ENCODE measurements around the gene DENND4A. TPM values are rescaled to one million over a fixed set of nuclear protein-coding genes. Genes with fewer than 3 reads are reported as not detected.

DENND4A gene
- polyA plus RNA-seq, 1 experiment: 19.1 TPM

DNA sequence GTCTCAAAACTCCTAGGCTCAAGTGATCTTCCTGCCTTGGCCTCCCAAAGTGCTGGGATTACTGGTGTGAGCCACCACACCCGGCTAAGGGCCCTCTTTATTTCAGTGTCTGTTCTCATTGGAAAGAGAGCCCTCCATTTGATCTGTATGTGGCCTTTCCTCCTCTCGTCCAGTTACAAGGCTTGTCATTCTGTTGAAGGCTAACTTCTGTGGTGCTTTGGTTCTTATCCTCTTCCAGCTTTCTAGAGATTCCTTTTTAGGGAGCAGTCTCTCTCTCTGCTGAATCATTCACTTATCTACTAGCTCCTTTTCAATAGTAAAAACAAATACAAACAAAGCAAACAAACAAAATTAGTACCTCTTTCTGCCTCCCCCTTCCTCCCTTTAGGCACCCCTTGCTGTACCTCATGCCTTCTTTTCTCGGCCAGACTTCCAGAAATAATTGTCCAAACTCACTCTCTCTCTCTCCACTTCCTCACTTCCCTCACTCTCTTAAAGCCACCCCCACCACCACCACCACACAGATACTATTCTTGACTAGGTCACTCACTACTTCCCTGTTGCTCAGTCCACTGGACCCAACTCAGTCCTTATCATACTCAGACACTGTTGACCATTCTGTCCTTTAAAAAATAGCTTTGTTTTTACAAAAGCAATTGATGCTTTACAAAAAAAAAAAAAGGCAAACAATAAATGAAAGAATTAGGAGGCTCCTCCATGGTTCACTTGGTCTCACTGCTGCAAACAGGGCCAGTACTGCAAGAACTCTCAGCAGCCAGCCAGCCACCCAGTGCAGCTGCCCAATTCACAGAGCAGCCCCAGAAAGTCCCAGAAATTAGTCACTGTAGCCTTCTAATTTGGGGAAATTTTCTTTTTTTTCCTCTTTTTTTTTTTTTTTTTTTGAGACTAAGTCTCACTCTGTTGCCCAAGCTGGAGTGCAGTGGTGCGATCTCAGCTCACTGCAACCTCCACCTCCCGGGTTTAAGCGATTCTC lies 45.5 kb upstream of the DENND4A start:
- H3K4me3 ChIP-seq (ENCODE audit: low read depth, low read length): no peak overlapping the region
- ChIA-PET POLR2A (no interaction called here), CTCF (interaction anchor here (0.6 to 3.7 kb wide), 5 partner anchors 9 to 227 kb away, joined by 3 to 22 read pairs (median 5); partner anchors contain the start of gene INTS14)
- H3K27ac ChIP-seq (ENCODE audit: low read depth, low read length): no peak overlapping the region
- TF ChIP-seq, protein P1, sequence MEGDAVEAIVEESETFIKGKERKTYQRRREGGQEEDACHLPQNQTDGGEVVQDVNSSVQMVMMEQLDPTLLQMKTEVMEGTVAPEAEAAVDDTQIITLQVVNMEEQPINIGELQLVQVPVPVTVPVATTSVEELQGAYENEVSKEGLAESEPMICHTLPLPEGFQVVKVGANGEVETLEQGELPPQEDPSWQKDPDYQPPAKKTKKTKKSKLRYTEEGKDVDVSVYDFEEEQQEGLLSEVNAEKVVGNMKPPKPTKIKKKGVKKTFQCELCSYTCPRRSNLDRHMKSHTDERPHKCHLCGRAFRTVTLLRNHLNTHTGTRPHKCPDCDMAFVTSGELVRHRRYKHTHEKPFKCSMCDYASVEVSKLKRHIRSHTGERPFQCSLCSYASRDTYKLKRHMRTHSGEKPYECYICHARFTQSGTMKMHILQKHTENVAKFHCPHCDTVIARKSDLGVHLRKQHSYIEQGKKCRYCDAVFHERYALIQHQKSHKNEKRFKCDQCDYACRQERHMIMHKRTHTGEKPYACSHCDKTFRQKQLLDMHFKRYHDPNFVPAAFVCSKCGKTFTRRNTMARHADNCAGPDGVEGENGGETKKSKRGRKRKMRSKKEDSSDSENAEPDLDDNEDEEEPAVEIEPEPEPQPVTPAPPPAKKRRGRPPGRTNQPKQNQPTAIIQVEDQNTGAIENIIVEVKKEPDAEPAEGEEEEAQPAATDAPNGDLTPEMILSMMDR (IDR thresholded peaks at IDR 0.05; ENCODE audit: low read depth, low read length): no peak
- H3K9me3 ChIP-seq (ENCODE audit: control insufficient read depth, insufficient read depth, low read length): no peaks in the 10 kb centered on the region
- H3K27me3 ChIP-seq (ENCODE audit: control insufficient read depth, insufficient read depth, low read length): no peaks in the 10 kb centered on the region
- DNase-seq (ENCODE audit: low read depth, low spot score): no peak

DNA sequence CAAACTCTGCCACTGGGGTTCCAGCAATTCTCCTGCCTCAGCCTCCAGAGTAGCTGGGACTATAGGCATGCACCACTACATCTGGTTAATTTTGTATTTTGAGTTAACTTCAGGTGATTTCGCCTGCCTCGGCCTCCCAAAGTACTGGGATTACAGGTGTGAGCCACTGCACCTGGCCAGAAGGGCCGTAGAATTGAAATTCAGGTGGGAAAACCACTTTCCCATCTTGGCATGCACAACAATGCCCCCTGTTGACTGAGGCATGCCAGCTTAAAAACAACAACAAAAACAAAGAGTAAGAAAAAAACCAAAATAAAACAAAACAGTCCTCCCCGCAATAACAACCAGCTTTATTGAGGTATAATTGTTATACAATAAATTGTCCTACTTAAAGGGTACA lies 44.6 kb upstream of the DENND4A start:
- H3K27me3 ChIP-seq (ENCODE audit: control insufficient read depth, insufficient read depth, low read length): no peaks in the 10 kb centered on the region
- no peak for DNase-seq (ENCODE audit: low read depth, low spot score)
- no peaks in the 10 kb centered on the region for H3K9me3 ChIP-seq (ENCODE audit: control insufficient read depth, insufficient read depth, low read length)
- TF ChIP-seq, protein P1 (IDR thresholded peaks at IDR 0.05; ENCODE audit: low read depth, low read length): no peak
- no peak overlapping the region for H3K27ac ChIP-seq (ENCODE audit: low read depth, low read length)
- POLR2A ChIA-PET: no interaction called here
- no peak overlapping the region for H3K4me3 ChIP-seq (ENCODE audit: low read depth, low read length)
- CTCF ChIA-PET: interaction anchor here (0.6 to 3.7 kb wide), 5 partner anchors 12 to 226 kb away, joined by 3 to 22 read pairs (median 4); partner anchors contain the start of gene INTS14

DNA sequence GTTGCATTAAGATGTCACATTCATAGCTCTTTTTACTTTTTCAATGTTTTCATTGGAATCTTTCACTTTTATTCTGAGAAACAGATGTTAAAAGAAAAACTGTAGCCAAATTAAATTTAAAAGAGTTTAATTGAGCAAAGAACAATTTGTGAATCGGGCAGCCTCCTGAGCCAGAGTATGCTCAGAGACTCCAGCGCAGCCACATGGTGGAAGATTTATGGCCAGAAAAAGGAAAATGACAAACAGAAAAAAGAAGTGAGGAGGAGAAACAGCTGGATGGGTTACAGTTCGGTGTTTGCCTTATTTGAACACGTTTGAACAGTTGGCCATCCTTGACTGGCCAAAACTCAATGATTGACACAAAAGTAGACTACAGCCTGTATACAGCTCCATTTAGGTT lies 43.4 kb upstream of the DENND4A start:
- TF ChIP-seq, protein P1 (IDR thresholded peaks at IDR 0.05; ENCODE audit: low read depth, low read length): no peak
- no peak overlapping the region for H3K27ac ChIP-seq (ENCODE audit: low read depth, low read length)
- no peak overlapping the region for H3K4me3 ChIP-seq (ENCODE audit: low read depth, low read length)
- H3K27me3 ChIP-seq (ENCODE audit: control insufficient read depth, insufficient read depth, low read length): no peaks in the 10 kb centered on the region
- no peaks in the 10 kb centered on the region for H3K9me3 ChIP-seq (ENCODE audit: control insufficient read depth, insufficient read depth, low read length)
- ChIA-PET POLR2A (interaction anchor here (1.5 kb wide), 1 partner anchor 34 kb away, joined by 4 read pairs; the partner anchor contains the start of gene RAB11A), CTCF (interaction anchor here (1.2 to 3.7 kb wide), 3 partner anchors 9 to 34 kb away, joined by 3 to 22 read pairs (median 3); partner anchors contain the start of gene RAB11A)
- DNase-seq (ENCODE audit: low read depth, low spot score): no peak

DNA sequence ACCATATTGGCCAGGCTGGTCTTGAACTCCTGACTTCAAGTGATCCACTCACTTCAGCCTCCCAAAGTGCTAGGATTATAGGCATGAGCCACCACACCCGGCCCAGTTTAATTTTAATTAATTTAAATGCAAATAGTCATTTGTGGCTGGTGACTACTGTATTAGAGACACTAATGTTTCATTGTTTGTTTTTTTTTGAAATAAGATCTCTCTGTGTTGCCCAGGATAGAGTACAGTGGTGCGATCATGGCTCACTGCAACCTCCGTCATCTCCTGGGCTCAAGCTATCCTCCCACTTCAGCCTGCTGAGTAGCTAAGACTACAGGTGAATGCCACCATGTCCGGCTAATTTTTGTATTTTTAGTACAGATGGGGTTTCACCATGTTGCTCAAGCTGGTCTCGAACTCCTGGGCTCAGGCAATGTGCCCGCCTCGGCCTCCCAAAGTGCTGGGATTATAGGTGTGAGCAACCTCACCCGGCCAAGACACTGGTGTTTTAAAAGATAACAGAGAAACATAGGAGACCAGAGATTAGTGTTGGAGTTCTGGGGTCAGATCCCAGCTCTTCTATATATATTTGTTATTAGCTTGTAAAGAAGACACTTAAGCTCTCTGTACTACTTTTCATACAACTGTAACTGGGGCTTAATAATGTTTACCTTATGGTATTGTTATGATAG lies 42.6 kb upstream of the DENND4A start:
- H3K27ac ChIP-seq (ENCODE audit: low read depth, low read length): no peak overlapping the region
- ChIA-PET POLR2A (interaction anchor here (1.5 kb wide), 1 partner anchor 35 kb away, joined by 4 read pairs; the partner anchor contains the start of gene RAB11A), CTCF (interaction anchor here (1.2 to 3.7 kb wide), 3 partner anchors 9 to 34 kb away, joined by 3 to 22 read pairs (median 3); partner anchors contain the start of gene RAB11A)
- DNase-seq (ENCODE audit: low read depth, low spot score): no peak
- no peaks in the 10 kb centered on the region for H3K27me3 ChIP-seq (ENCODE audit: control insufficient read depth, insufficient read depth, low read length)
- no peaks in the 10 kb centered on the region for H3K9me3 ChIP-seq (ENCODE audit: control insufficient read depth, insufficient read depth, low read length)
- H3K4me3 ChIP-seq (ENCODE audit: low read depth, low read length): no peak overlapping the region
- TF ChIP-seq, protein P1 (IDR thresholded peaks at IDR 0.05; ENCODE audit: low read depth, low read length): no peak

Measured in AG04450 (cell line).